HepG2 (cell line): Measurements from ENCODE around the gene WDR49. TPM values are rescaled to one million over a fixed set of nuclear protein-coding genes. Genes with fewer than 3 reads are reported as not detected.

Source experiments
- ATAC-seq: fragments of 200-7000 bp; cut with Tn5 transposase; 3 replicates; pipeline ENCODE4 v1.9.1; 2020; ENCODE audit warnings: mild to moderate bottlenecking, moderate library complexity
- BruUV-seq: library from RNA; stranded (reverse); fragments of 400-500 nt; replicated peaks from 2 replicates; lab custom pipeline; 2021; lab: Mats Ljungman, UMichigan
- CTCF ChIA-PET: fragments of 300-600 bp; formaldehyde crosslinking; extraction: SDS; loops from one replicate; lab custom pipeline; 2021; ENCODE audit warnings: low total read pairs, inconsistent platforms, low intra/inter-chr PET ratio; lab: Yijun Ruan, JAX
- POLR2A ChIA-PET: fragments of 350-600 bp; sonication (Branson Sonifier 250); formaldehyde crosslinking; loops from one replicate; lab custom pipeline; 2020; ENCODE audit warnings: antibody characterized with exemption, inconsistent platforms; lab: Yijun Ruan, JAX
- DNase-seq: peaks from one replicate; pipeline ENCODE4 v3.0.0-alpha.2; 2015; ENCODE audit warnings: low spot score
- FAIRE-seq: peaks from 3 replicates; lab custom pipeline; 2011; peaks lifted over from hg19 to GRCh38; lab: Jason Lieb, UNC
- H2AFZ ChIP-seq: one replicate; pipeline ENCODE4 v1.6.1; 2011; ENCODE audit warnings: low read length, inconsistent platforms
- H3K27ac ChIP-seq: fragments of 300-600 bp; 3 replicates; pipeline ENCODE4 v1.8.0; 2011; ENCODE audit warnings: mixed run types, mild to moderate bottlenecking, mixed read lengths, low read length, inconsistent platforms; ENCODE audit not compliant: insufficient read depth; ENCODE audit errors: extremely low read length
- H3K27me3 ChIP-seq, 2 experiments: fragments of 200-600 bp in 1 of 2; 2 replicates in 1 of 2; 3 replicates in 1 of 2; pipeline versions ENCODE4 v1.6.0 to v1.8.0; 2011; ENCODE audit warnings: low read length in 2 of 2, mild to moderate bottlenecking in 2 of 2, moderate library complexity in 2 of 2, inconsistent platforms in 1 of 2; ENCODE audit not compliant: insufficient read depth in 2 of 2, control insufficient read depth in 1 of 2
- H3K36me3 ChIP-seq, 2 experiments: fragments of 200-600 bp in 1 of 2; replicated peaks in 1 of 2; 2 replicates in 1 of 2; 3 replicates in 1 of 2; pipeline versions ENCODE4 v1.5.1 to v1.8.0; 2011; ENCODE audit warnings: low read length in 2 of 2, inconsistent platforms in 1 of 2; ENCODE audit not compliant: insufficient read depth in 2 of 2, control insufficient read depth in 1 of 2
- H3K4me1 ChIP-seq: 2 replicates; pipeline ENCODE4 v1.5.1; 2012; ENCODE audit warnings: low read length, inconsistent platforms; ENCODE audit not compliant: insufficient read depth
- H3K4me2 ChIP-seq: 2 replicates; pipeline ENCODE4 v1.6.0; 2011; ENCODE audit warnings: low read depth, low read length, inconsistent platforms
- H3K4me3 ChIP-seq, 3 experiments: fragments of 200-600 bp in 1 of 3; sonication (generic), shearing (Covaris generic) in 1 of 3; replicated peaks in 1 of 3; 2 replicates each; pipeline ENCODE4 v1.5.1; 2011 to 2016; ENCODE audit warnings: low read length in 3 of 3, inconsistent platforms in 2 of 3, low read depth in 2 of 3, mild to moderate bottlenecking in 2 of 3, control low read depth in 1 of 3, mixed read lengths in 1 of 3; ENCODE audit not compliant: insufficient read depth in 1 of 3
- H3K79me2 ChIP-seq: one replicate; pipeline ENCODE4 v1.6.1; 2011; ENCODE audit warnings: low read length, inconsistent platforms; ENCODE audit not compliant: insufficient read depth
- H3K9ac ChIP-seq: 2 replicates; pipeline ENCODE4 v1.6.0; 2011; ENCODE audit warnings: mild to moderate bottlenecking, low read depth, low read length, inconsistent platforms; ENCODE audit not compliant: insufficient read depth
- H3K9me3 ChIP-seq: 2 replicates; pipeline ENCODE4 v1.5.1; 2012; ENCODE audit warnings: mild to moderate bottlenecking, low read length
- H4K20me1 ChIP-seq: 2 replicates; pipeline ENCODE4 v1.6.0; 2011; ENCODE audit warnings: inconsistent platforms, mild to moderate bottlenecking, low read length, moderate library complexity; ENCODE audit not compliant: insufficient read depth
- CENPX ChIP-seq: sonication (generic); formaldehyde crosslinking; IDR thresholded peaks from 2 replicates; pipeline ENCODE4 v1.9.0; 2021; ENCODE audit warnings: mild to moderate bottlenecking, missing genetic modification reagents, moderate library complexity
- CSRNP1 ChIP-seq: sonication (generic); formaldehyde crosslinking; IDR thresholded peaks from 2 replicates; pipeline ENCODE4 v1.8.1; 2023; ENCODE audit warnings: mild to moderate bottlenecking, missing genetic modification reagents
- KDM6A ChIP-seq: IDR thresholded peaks from 2 replicates; pipeline ENCODE4 v1.6.1; 2016; ENCODE audit warnings: low read depth
- KIAA2018 ChIP-seq: sonication (generic); formaldehyde crosslinking; IDR thresholded peaks from 2 replicates; pipeline ENCODE4 v1.5.0; 2020; ENCODE audit warnings: mild to moderate bottlenecking, missing genetic modification reagents, borderline replicate concordance
- REXO4 ChIP-seq: sonication (generic); formaldehyde crosslinking; IDR thresholded peaks from 2 replicates; pipeline ENCODE4 v1.8.0; 2022; ENCODE audit warnings: missing genetic modification reagents, mild to moderate bottlenecking, borderline replicate concordance
- ZBTB7B ChIP-seq: sonication (generic); formaldehyde crosslinking; IDR thresholded peaks from 2 replicates; pipeline ENCODE4 v1.4.0; 2020; ENCODE audit warnings: missing genetic modification reagents
- ZNF260 ChIP-seq: sonication (generic); formaldehyde crosslinking; IDR thresholded peaks from 2 replicates; pipeline ENCODE4 v1.4.0; 2020; ENCODE audit warnings: missing genetic modification reagents, low read depth, mild to moderate bottlenecking, borderline replicate concordance
- ZNF34 ChIP-seq: sonication (generic); formaldehyde crosslinking; IDR thresholded peaks from 2 replicates; pipeline ENCODE4 v1.4.0; 2020; ENCODE audit warnings: mild to moderate bottlenecking, missing genetic modification reagents, borderline replicate concordance
- WGBS: methylation state at CpG from one replicate; pipeline ENCODE4 v1.1.6; 2017; ENCODE audit warnings: low lambda C conversion rate; 5-methylcytosine and 5-hydroxymethylcytosine counted together
- in situ Hi-C: cut with HindIII; loops from 2 replicates; pipeline ENCODE4 v1.10.0; 2017; ENCODE audit warnings: low pct_unique_long_range_greater_than_20kb; ENCODE audit not compliant: extremely low pct_ligation_motif_present
- intact Hi-C: fragments of 100-400 bp; cut with micrococcal nuclease; formaldehyde crosslinking; loops from one replicate; pipeline ENCODE4 v1.10.0; 2022; ENCODE audit not compliant: unreplicated experiment
- polyA plus RNA-seq, 8 experiments: library from polyadenylated mRNA; depleted of rRNA in 3 of 8; stranded (reverse) in 7 of 8; unstranded in 1 of 8; fragments of >200 nt; fragmentation: Illumina TruSeq in 4 of 8; extraction: Trizol in 4 of 8; gene quantifications; 2 replicates each; pipeline versions ENCODE4 v1.2.1 to v1.2.3, GENCODE V29; 2011 to 2016; ENCODE audit warnings: low read depth in 4 of 8, missing spikeins in 1 of 8, mixed read lengths in 1 of 8; ENCODE audit not compliant: insufficient read depth in 1 of 8
- total RNA-seq, 5 experiments: library from RNA; depleted of rRNA; stranded (reverse); fragments of >200 nt; fragmentation: Illumina TruSeq; extraction: Trizol; gene quantifications; 2 replicates each; pipeline ENCODE4 v1.2.3, GENCODE V29; 2016; ENCODE audit warnings: low read depth in 1 of 5

Gene WDR49
- total and polyA plus RNA-seq, 2 of the 13 experiments (the other 11 are each of a cell fraction or from before 2014, with no cell fraction given): 0.04 TPM; not detected in 1

- no peak for TF ChIP-seq KIAA2018 (CRISPR knock-in tag)
Measured at GRCh38 chr3:167520266-167521005, 133.3 kb downstream of the WDR49 start (continued).

- intact Hi-C loops (no loop called here), in situ Hi-C loops (no loop called here)
- H3K9me3 ChIP-seq: no peaks in the 10 kb centered on the region
- H3K4me2 ChIP-seq: no peak overlapping the region
- H3K79me2 ChIP-seq: no peaks in the 10 kb centered on the region
- FAIRE-seq (no peak), DNase-seq (no peak), ATAC-seq (no peak)
- H3K4me3 ChIP-seq: no peak overlapping the region
- no peak overlapping the region for H3K27ac ChIP-seq
- no TSS peak for BruUV-seq
- H4K20me1 ChIP-seq: no peaks in the 10 kb centered on the region
- 38% methylated on average over 1 of the region's 1 CpG for WGBS
- CTCF ChIA-PET: no interaction called here
- POLR2A ChIA-PET: no interaction called here
- H3K9ac ChIP-seq: no peak overlapping the region
- H2AFZ ChIP-seq: no peak overlapping the region
- H3K27me3 ChIP-seq: no peaks in the 10 kb centered on the region
- no peaks in the 10 kb centered on the region for H3K36me3 ChIP-seq
- no peaks in the 10 kb centered on the region for H3K4me1 ChIP-seq
- TF ChIP-seq ZBTB7B (no peak), REXO4 (CRISPR knock-in tag) (no peak), CSRNP1 (CRISPR knock-in tag) (no peak), ZNF260 (CRISPR knock-in tag) (no peak), KDM6A (CRISPR knock-in tag) (no peak), CENPX (CRISPR knock-in tag) (no peak), ZNF34 (no peak)
Measured at GRCh38 chr3:167507954-167508353, 145.8 kb downstream of the WDR49 start.
